H9 (cell line): ENCODE measurements around the gene NINJ1. TPM values are rescaled to one million over a fixed set of nuclear protein-coding genes. Genes with fewer than 3 reads are reported as not detected.

Experiments
- DNase-seq: peaks from one replicate; pipeline ENCODE4 v3.0.0-alpha.2; 2017
- H2AFZ ChIP-seq: one replicate; pipeline ENCODE4 v1.6.1; 2013; ENCODE audit warnings: mild to moderate bottlenecking, low read length, control low read depth, moderate library complexity
- H2AK5ac ChIP-seq: 2 replicates; pipeline ENCODE4 v1.6.1; 2013; ENCODE audit warnings: low read length, control low read depth, mixed read lengths; ENCODE audit not compliant: insufficient read length
- H2BK120ac ChIP-seq: one replicate; pipeline ENCODE4 v1.6.1; 2013; ENCODE audit warnings: low read depth, mild to moderate bottlenecking, low read length, control low read depth, inconsistent platforms; ENCODE audit not compliant: poor library complexity, severe bottlenecking
- H2BK12ac ChIP-seq: 2 replicates; pipeline ENCODE4 v1.6.1; 2013; ENCODE audit warnings: low read length, control low read depth, mixed read lengths, low read depth; ENCODE audit not compliant: insufficient read length
- H2BK15ac ChIP-seq: 2 replicates; pipeline ENCODE4 v1.6.1; 2013; ENCODE audit warnings: low read depth, low read length, control low read depth
- H2BK20ac ChIP-seq: one replicate; pipeline ENCODE4 v1.6.1; 2013; ENCODE audit warnings: low read depth, mild to moderate bottlenecking, low read length, control low read depth, inconsistent platforms; ENCODE audit not compliant: poor library complexity, severe bottlenecking
- H2BK5ac ChIP-seq: 2 replicates; pipeline ENCODE4 v1.6.1; 2013; ENCODE audit warnings: low read length, control low read depth, mixed read lengths; ENCODE audit not compliant: insufficient read length
- H3K14ac ChIP-seq: 2 replicates; pipeline ENCODE4 v1.6.1; 2013; ENCODE audit warnings: low read length, control low read depth; ENCODE audit not compliant: insufficient read depth
- H3K18ac ChIP-seq: 2 replicates; pipeline ENCODE4 v1.6.1; 2013; ENCODE audit warnings: low read depth, mild to moderate bottlenecking, mixed read lengths, low read length, control low read depth; ENCODE audit not compliant: insufficient read length
- H3K23ac ChIP-seq: 2 replicates; pipeline ENCODE4 v1.6.1; 2013; ENCODE audit warnings: low read length, control low read depth, mixed read lengths, low read depth; ENCODE audit not compliant: insufficient read length
- H3K23me2 ChIP-seq: 2 replicates; pipeline ENCODE4 v1.6.1; 2013; ENCODE audit warnings: low read depth, mild to moderate bottlenecking, mixed read lengths, low read length, control low read depth; ENCODE audit not compliant: insufficient read length, poor library complexity, severe bottlenecking
- H3K27ac ChIP-seq: 2 replicates; pipeline ENCODE4 v1.5.1; 2013; ENCODE audit warnings: low read length, control low read depth, mixed read lengths, low read depth; ENCODE audit not compliant: insufficient read length
- H3K27me3 ChIP-seq: 2 replicates; pipeline ENCODE4 v1.6.1; 2013; ENCODE audit warnings: low read length, control low read depth, inconsistent platforms; ENCODE audit not compliant: insufficient read depth
- H3K4ac ChIP-seq: 2 replicates; pipeline ENCODE4 v1.6.1; 2013; ENCODE audit warnings: low read depth, mild to moderate bottlenecking, control low read depth, inconsistent platforms, low read length, moderate library complexity
- H3K4me1 ChIP-seq: 2 replicates; pipeline ENCODE4 v1.6.1; 2013; ENCODE audit warnings: low read length, control low read depth, inconsistent platforms; ENCODE audit not compliant: insufficient read depth
- H3K4me2 ChIP-seq: 2 replicates; pipeline ENCODE4 v1.6.1; 2013; ENCODE audit warnings: low read length, control low read depth, mixed read lengths; ENCODE audit not compliant: insufficient read length, insufficient read depth
- H3K56ac ChIP-seq: 2 replicates; pipeline ENCODE4 v1.6.1; 2013; ENCODE audit warnings: low read depth, mild to moderate bottlenecking, mixed read lengths, low read length, control low read depth; ENCODE audit not compliant: insufficient read length
- H3K79me1 ChIP-seq: 2 replicates; pipeline ENCODE4 v1.6.1; 2013; ENCODE audit warnings: low read depth, mild to moderate bottlenecking, moderate library complexity, low read length, control low read depth, inconsistent platforms; ENCODE audit not compliant: insufficient read depth, poor library complexity, severe bottlenecking
- H3K79me2 ChIP-seq: 2 replicates; pipeline ENCODE4 v1.6.1; 2013; ENCODE audit warnings: low read length, control low read depth, inconsistent platforms; ENCODE audit not compliant: insufficient read depth
- H3K9ac ChIP-seq: 2 replicates; pipeline ENCODE4 v1.6.1; 2013; ENCODE audit warnings: low read length, control low read depth, mixed read lengths; ENCODE audit not compliant: insufficient read length; ENCODE audit errors: extremely low read depth
- H3K9me3 ChIP-seq: one replicate; pipeline ENCODE4 v1.6.1; 2013; ENCODE audit warnings: low read depth, low read length, inconsistent platforms; ENCODE audit not compliant: control insufficient read depth
- H3T11ph ChIP-seq: one replicate; pipeline ENCODE4 v1.6.1; 2013; ENCODE audit warnings: mild to moderate bottlenecking, low read length, control low read depth, inconsistent platforms
- H4K20me1 ChIP-seq: one replicate; pipeline ENCODE4 v1.6.1; 2013; ENCODE audit not compliant: control insufficient read depth, insufficient read length, insufficient read depth
- H4K5ac ChIP-seq: 2 replicates; pipeline ENCODE4 v1.6.1; 2013; ENCODE audit warnings: low read depth, mild to moderate bottlenecking, mixed read lengths, low read length, control low read depth; ENCODE audit not compliant: insufficient read length
- H4K8ac ChIP-seq: replicated peaks from 2 replicates; pipeline ENCODE4 v1.6.1; 2013; ENCODE audit warnings: low read length, control low read depth, mixed read lengths, low read depth; ENCODE audit not compliant: insufficient read length
- H4K91ac ChIP-seq: 2 replicates; pipeline ENCODE4 v1.6.1; 2013; ENCODE audit warnings: low read depth, mild to moderate bottlenecking, moderate library complexity, mixed read lengths, low read length, control low read depth; ENCODE audit not compliant: insufficient read length
- H3K27ac Mint-ChIP-seq, 3 experiments: 2 replicates in 2 of 3; 3 replicates in 1 of 3; pipeline ENCODE4 v1.8.0; 2020 to 2021; ENCODE audit warnings: mixed read lengths in 3 of 3, mild to moderate bottlenecking in 1 of 3, moderate library complexity in 1 of 3
- H3K27me3 Mint-ChIP-seq: 2 replicates; pipeline ENCODE4 v1.8.0; 2021; ENCODE audit warnings: low read depth, mild to moderate bottlenecking, moderate library complexity, mixed read lengths
- H3K36me3 Mint-ChIP-seq, 3 experiments: 2 replicates in 2 of 3; 3 replicates in 1 of 3; pipeline ENCODE4 v1.8.0; 2020 to 2021; ENCODE audit warnings: low read depth in 3 of 3, mixed read lengths in 3 of 3; ENCODE audit not compliant: insufficient read depth in 1 of 3
- H3K4me1 Mint-ChIP-seq, 2 experiments: 2 replicates each; pipeline ENCODE4 v1.8.0; 2020; ENCODE audit warnings: mixed read lengths in 2 of 2
- H3K4me3 Mint-ChIP-seq, 2 experiments: 2 replicates in 1 of 2; 3 replicates in 1 of 2; pipeline ENCODE4 v1.8.0; 2020 to 2021; ENCODE audit warnings: mild to moderate bottlenecking in 2 of 2, mixed read lengths in 2 of 2, moderate library complexity in 1 of 2
- H3K9me3 Mint-ChIP-seq, 2 experiments: 2 replicates in 1 of 2; 3 replicates in 1 of 2; pipeline ENCODE4 v1.8.0; 2020; ENCODE audit warnings: mild to moderate bottlenecking in 2 of 2, mixed read lengths in 2 of 2, moderate library complexity in 1 of 2
- WGBS: extraction: QIAGEN DNeasy Blood & Tissue Kit; methylation state at CpG from one replicate; pipeline ENCODE4 v1.1.7; 2013; ENCODE audit warnings: missing lambda C conversion rate, low lambda C conversion rate, mixed read lengths; ENCODE audit not compliant: insufficient read length; ENCODE audit errors: extremely low coverage; 5-methylcytosine and 5-hydroxymethylcytosine counted together
- total RNA-seq: library from RNA; stranded (reverse); gene quantifications from 2 replicates; pipeline ENCODE4 v1.2.1, GENCODE V29; 2021
- TF ChIP-seq, protein P1 (sequence below): fragments of 200-600 bp; sonication (generic); conservative IDR thresholded peaks from 3 replicates; pipeline ENCODE4 v1.8.0; 2021; ENCODE audit warnings: antibody characterized with exemption, mild to moderate bottlenecking

NINJ1 gene
- total RNA-seq, 1 experiment from 2014 or later = 28.9 TPM

DNA sequence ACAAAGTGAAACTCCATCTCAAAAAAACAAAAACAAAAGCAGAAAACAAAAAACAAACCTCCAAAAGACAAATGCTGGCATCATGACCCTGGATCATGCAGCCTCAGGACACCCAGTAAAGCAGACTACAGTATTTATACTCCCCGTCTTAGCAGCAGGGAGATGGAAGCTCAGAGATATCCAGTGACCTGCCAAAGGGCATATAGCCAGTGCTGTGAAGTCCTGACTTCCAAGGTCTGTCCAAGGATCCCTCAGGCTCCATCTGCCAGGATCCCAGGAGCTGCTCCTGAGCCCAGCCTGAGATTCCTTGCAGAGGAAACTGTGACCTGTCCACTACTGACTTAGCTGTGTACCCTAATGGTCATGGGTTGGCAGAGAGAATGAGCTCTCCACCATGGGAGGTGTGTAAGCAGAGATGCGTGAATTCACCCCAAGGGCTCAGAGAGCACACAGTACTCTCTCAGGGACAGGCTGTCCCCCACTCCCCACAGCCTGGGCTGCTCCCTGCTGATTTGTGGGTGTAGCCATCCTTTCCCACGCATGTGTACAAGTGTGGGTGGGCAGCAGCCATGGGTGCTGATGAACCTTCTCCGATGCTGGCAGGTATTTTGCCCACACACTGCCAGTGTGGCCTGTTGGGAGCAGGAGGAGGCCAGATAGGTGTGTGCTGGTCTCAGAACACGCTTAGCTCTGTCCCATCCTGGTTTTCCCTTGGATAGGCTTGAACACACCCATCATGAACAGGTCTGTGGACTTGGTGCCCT lies 47.8 kb upstream of the NINJ1 start:
- Histone ChIP-seq H2BK12ac (no peak overlapping the region), H4K8ac (no peak overlapping the region), H3K23ac (no peak overlapping the region), H4K20me1 (no peaks in the 10 kb centered on the region), H2BK15ac (no peak overlapping the region), H2BK20ac (no peak overlapping the region), H3K9me3 (no peaks in the 10 kb centered on the region), H3T11ph (no peak overlapping the region), H2AK5ac (no peak overlapping the region), H2BK5ac (no peak overlapping the region), H3K79me1 (no peaks in the 10 kb centered on the region), H3K14ac (no peak overlapping the region), H3K4ac (no peak overlapping the region), H4K91ac (no peak overlapping the region), H2BK120ac (no peak overlapping the region), H3K27me3 (peaks cover 4% of the 10 kb centered on the region; the same call in 1 of the 2 replicates), H3K56ac (no peak overlapping the region), H2AFZ (no peak overlapping the region), H3K9ac (no peak overlapping the region), H3K4me1 (no peaks in the 10 kb centered on the region), H4K5ac (no peak overlapping the region), H3K23me2 (peaks cover 5% of the 10 kb centered on the region), H3K4me2 (no peak overlapping the region), H3K79me2 (no peaks in the 10 kb centered on the region; the same call in 1 of the 2 replicates), H3K27ac (no peak overlapping the region), H3K18ac (no peak overlapping the region)
- H3K4me3 Mint-ChIP-seq = no peak overlapping the region; a peak in 1 of 5 replicates
- no peaks in the 10 kb centered on the region; a peak in 2 of 7 replicates for H3K36me3 Mint-ChIP-seq
- H3K4me1 Mint-ChIP-seq = peaks cover 14 to 15% of the 10 kb centered on the region in 2 experiments
- no peak overlapping the region for H3K27ac Mint-ChIP-seq
- TF ChIP-seq, protein P1, sequence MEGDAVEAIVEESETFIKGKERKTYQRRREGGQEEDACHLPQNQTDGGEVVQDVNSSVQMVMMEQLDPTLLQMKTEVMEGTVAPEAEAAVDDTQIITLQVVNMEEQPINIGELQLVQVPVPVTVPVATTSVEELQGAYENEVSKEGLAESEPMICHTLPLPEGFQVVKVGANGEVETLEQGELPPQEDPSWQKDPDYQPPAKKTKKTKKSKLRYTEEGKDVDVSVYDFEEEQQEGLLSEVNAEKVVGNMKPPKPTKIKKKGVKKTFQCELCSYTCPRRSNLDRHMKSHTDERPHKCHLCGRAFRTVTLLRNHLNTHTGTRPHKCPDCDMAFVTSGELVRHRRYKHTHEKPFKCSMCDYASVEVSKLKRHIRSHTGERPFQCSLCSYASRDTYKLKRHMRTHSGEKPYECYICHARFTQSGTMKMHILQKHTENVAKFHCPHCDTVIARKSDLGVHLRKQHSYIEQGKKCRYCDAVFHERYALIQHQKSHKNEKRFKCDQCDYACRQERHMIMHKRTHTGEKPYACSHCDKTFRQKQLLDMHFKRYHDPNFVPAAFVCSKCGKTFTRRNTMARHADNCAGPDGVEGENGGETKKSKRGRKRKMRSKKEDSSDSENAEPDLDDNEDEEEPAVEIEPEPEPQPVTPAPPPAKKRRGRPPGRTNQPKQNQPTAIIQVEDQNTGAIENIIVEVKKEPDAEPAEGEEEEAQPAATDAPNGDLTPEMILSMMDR = no peak
- no CpG with 5 or more reads among the region's 5 CpGs for WGBS
- no peak for DNase-seq
- H3K27me3 Mint-ChIP-seq = peaks cover 42% of the 10 kb centered on the region
- H3K9me3 Mint-ChIP-seq = no peaks in the 10 kb centered on the region
